ENCODE results near the gene AFTPH.

DNA sequence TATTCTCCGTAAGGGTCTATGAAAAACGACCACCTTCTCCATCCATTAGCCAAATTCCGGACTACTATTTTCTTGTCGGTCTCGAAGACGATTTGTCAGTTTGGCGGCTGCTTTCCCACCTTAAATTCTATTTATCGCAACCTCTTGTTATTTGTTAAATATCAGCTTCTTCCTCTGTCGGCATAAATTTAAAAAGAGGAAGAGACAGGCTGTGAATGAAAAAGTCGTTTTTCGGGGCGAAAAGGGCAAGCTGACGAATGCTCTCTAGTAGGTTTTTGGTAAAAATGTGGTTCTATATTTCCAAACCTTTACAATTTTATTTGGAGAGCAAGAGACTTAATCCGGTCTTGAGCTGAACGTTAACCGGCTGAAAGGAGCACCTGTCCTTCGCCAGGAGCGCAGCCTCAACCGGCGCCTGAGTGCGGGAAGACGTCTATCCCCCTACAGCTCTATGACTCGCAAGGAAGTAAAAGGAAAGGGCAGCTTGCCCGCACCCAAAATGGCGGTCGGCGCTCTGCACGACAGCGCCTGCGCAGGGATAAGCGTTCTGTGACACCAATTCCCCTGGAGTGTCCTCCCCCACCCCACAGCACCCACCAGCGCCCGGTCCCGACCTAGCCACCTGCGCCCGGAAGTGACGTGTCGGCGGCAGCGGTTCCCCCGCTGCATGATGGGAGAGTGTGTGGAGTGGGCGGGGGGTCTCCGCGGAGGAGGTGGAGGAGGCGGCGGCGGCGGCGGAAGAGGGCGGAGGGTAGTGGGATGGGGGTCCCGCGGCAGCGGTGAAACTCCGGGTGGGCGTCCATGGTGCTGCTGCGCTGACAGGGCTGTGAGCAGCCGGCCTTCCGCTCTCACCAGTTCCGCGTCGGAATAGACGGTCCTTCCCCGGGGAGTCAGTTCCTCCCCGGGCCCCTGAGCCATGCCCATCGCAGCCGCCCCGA, at the start of gene AFTPH:
- TF ChIP-seq, protein P1, sequence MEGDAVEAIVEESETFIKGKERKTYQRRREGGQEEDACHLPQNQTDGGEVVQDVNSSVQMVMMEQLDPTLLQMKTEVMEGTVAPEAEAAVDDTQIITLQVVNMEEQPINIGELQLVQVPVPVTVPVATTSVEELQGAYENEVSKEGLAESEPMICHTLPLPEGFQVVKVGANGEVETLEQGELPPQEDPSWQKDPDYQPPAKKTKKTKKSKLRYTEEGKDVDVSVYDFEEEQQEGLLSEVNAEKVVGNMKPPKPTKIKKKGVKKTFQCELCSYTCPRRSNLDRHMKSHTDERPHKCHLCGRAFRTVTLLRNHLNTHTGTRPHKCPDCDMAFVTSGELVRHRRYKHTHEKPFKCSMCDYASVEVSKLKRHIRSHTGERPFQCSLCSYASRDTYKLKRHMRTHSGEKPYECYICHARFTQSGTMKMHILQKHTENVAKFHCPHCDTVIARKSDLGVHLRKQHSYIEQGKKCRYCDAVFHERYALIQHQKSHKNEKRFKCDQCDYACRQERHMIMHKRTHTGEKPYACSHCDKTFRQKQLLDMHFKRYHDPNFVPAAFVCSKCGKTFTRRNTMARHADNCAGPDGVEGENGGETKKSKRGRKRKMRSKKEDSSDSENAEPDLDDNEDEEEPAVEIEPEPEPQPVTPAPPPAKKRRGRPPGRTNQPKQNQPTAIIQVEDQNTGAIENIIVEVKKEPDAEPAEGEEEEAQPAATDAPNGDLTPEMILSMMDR (IDR thresholded peaks at IDR 0.05), result no peak
- TF ChIP-seq, protein P2, sequence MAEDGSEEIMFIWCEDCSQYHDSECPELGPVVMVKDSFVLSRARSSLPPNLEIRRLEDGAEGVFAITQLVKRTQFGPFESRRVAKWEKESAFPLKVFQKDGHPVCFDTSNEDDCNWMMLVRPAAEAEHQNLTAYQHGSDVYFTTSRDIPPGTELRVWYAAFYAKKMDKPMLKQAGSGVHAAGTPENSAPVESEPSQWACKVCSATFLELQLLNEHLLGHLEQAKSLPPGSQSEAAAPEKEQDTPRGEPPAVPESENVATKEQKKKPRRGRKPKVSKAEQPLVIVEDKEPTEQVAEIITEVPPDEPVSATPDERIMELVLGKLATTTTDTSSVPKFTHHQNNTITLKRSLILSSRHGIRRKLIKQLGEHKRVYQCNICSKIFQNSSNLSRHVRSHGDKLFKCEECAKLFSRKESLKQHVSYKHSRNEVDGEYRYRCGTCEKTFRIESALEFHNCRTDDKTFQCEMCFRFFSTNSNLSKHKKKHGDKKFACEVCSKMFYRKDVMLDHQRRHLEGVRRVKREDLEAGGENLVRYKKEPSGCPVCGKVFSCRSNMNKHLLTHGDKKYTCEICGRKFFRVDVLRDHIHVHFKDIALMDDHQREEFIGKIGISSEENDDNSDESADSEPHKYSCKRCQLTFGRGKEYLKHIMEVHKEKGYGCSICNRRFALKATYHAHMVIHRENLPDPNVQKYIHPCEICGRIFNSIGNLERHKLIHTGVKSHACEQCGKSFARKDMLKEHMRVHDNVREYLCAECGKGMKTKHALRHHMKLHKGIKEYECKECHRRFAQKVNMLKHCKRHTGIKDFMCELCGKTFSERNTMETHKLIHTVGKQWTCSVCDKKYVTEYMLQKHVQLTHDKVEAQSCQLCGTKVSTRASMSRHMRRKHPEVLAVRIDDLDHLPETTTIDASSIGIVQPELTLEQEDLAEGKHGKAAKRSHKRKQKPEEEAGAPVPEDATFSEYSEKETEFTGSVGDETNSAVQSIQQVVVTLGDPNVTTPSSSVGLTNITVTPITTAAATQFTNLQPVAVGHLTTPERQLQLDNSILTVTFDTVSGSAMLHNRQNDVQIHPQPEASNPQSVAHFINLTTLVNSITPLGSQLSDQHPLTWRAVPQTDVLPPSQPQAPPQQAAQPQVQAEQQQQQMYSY (CRISPR knock-in tag; IDR thresholded peaks at IDR 0.05), result no peak
